Activated T-cell treated with anti-CD3 and anti-CD28 coated beads for 24 hours (primary cell): Measurements from ENCODE around the gene TKTL1.
"Not testable (repeated sequence)": the region's sequence is repeated elsewhere in the genome, so short reads cannot be mapped to it uniquely, and the experiment has no call there.

Experiments
- DNase-seq: peaks from one replicate; pipeline ENCODE4 v3.0.0-alpha.2; 2020; ENCODE audit warnings: low read depth

The TKTL1 gene

GRCh38 chrX:154309041-154309775 lies 13.6 kb downstream of the TKTL1 start:
- DNase-seq = no peak

- DNase-seq = no peak
These were observed 15.3 kb downstream of the TKTL1 start for GRCh38 chrX:154310616-154311536.

GRCh38 chrX:154312116-154312515 lies 16.5 kb downstream of the TKTL1 start:
- no peak for DNase-seq

DNA sequence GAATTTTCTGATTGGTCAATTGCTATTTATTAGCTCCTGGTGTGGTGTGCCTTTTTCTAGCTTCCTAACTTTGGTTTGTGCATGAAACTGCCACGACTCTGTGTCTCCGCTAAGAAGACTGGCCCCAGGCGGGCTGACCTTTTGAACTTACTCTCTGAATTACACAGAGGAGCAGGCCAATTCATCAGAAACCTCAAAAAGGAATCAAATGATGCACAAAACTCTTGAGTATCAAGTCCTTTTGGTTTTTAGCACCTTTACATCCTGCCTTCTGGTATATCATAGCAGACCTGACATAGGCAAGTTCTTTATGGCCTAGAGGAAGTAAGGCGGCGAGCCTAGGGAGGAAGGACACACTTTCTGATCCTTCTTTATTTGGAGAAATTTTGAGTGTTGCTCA lies 17.6 kb downstream of the TKTL1 start:
- DNase-seq = no peak

- DNase-seq = no peak
These were observed 19.8 kb downstream of the TKTL1 start for GRCh38 chrX:154315416-154315815.

GRCh38 chrX:154317391-154317995 lies 21.9 kb downstream of the TKTL1 start:
- no peak for DNase-seq

- no peak for DNase-seq
These were observed 24.8 kb downstream of the TKTL1 start for GRCh38 chrX:154320406-154320805.

- DNase-seq = no peak
These were observed 25.6 kb downstream of the TKTL1 start for GRCh38 chrX:154321152-154321551.

DNA sequence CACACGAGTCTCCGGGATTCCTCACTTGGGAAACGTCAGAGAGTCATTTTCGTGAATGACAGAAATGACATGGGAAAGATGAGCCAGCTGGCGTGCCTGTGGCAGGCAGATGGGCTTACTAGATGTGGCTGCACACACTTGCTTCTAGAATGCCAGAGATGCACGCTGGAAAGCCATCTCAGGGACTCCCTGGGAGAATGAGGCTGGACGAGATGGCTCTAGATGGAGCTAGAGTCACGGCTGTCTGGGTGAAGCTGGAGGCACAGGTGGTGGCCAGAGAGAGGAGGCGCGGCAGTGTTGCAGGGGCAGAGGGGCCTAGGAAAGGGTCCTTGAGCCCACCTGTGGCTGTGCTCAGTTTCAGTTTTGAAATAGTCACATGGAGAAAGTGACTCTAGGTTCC lies 26.0 kb downstream of the TKTL1 start:
- no peak for DNase-seq

GRCh38 chrX:154322890-154323289 lies 27.3 kb downstream of the TKTL1 start:
- DNase-seq = no peak

DNA sequence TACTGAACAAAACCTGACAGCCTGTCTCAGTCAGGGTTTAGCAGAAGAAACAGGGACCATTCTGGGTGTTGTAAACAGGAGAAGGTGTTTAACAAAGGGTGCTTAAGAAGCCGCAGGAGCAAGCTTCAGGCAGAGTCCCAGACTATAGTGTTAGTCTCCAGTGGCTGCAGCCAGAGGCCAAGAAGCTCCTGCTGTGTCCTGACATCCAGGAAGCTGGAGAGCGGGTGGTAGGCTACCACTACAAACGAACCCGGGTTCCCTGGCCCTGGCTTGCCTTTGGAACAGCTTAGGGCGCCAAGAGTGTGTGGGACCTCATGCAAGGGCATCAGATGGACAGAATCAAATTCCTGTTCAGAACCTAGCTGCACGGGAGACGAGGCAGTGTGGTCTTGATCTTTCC lies 27.9 kb downstream of the TKTL1 start:
- DNase-seq = no peak

DNA sequence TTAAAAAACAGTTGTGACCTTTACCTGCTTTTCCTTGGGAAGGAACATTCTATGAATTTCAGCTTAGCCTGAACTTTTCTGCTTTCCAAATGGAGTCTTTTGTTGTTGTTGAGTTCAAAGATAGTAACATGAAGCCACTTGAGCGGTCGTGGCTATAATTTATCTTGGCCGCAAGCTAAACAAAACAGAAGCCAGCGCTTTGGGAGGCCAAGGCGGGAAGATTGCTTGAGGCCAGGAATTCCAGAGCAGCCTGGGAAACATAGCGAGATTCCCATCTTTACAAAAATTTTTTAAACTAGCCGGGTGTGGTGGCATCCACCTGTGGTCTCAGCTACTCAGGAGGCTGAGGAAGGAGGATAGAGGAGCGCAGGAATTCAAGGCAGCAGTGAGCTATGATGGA lies 29.9 kb downstream of the TKTL1 start:
- no peak for DNase-seq

DNA sequence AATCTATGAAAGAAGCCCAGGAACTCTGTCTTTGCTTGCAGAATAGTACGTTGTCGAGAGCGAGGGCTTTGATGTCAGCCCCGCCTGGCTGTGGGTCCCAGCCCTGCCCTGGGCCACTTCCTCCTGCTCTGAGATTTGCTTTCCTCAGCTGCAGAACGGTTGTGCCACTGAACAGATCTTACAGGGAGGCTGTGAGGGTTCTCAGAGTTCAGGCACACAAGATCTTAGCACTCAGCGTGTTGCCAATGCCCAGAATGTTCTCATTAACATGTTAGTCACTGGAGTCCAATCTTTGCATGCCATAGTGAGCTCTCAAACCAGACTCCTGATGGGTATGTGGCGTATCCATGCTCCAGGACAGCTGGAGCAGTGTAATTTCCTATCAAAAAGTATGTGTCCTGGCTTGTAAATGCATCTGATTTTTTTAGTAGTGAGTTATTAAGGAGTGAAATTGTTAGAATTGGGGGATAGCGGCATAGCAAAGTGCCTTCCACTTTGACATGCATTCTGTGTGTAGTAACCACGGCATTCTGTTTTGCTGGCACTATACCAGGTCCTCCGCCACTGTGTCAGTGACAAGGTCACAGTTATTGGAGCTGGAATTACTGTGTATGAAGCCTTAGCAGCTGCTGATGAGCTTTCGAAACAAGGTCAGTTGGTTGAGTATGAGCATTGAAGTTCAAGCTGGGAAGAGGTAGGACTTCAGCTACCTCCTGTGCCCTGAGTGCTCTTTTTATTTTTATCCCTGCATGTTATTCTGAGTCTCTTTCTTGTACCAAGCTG lies 31.6 kb downstream of the TKTL1 start:
- no peak for DNase-seq

- no peak for DNase-seq
These were observed 33.1 kb downstream of the TKTL1 start for GRCh38 chrX:154328646-154329045.

- DNase-seq = no peak
These were observed 33.7 kb downstream of the TKTL1 start for GRCh38 chrX:154329294-154329693.

GRCh38 chrX:154332561-154332960 lies 37.0 kb downstream of the TKTL1 start:
- no peak for DNase-seq

- no peak for DNase-seq
These were observed 37.5 kb downstream of the TKTL1 start for GRCh38 chrX:154333116-154333515.

DNA sequence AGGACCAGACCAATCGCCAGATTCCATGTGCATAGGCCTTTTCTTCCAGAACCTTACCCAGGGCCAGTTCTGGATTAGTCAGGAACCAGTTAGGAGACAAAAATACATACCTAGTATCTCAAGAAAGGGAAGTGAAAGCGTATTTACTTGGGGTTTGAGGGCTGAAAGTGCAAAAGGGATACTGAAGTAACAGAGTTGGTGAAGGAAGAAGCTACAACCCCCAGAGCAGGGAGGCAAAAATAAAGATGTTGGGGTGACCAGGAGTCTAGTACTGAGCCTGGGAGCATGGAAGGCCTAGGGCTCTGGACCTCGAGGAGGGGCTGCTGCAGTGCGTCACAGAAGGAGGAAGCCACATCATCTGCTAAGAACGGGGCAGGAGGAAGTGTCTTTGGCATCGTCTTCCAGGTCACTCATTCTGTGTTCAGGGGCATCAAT lies 38.3 kb downstream of the TKTL1 start:
- DNase-seq = no peak

DNA sequence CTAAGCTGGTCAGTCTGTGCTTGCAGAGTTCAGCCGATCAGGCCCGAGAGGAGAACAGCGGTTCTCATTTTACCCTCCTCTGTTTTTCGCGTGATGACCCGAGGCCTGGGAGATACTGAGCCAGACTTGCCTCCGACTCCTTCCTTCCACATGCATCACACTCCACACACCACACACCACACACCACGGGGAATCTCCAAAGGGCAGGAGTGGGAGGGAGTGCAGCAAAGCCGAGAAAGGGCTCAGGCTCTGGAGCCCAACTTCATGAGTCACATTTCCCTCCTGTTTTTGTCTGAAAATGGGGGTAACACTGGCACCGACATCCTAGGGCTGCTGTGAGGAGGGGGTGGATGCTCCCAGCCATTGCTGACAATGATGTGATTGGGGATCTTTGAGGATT lies 38.9 kb downstream of the TKTL1 start:
- DNase-seq = no peak

GRCh38 chrX:154341399-154342298 lies 46.1 kb downstream of the TKTL1 start:
- DNase-seq = not testable (repeated sequence)

GRCh38 chrX:154343063-154343462 lies 47.5 kb downstream of the TKTL1 start:
- not testable (repeated sequence) for DNase-seq
